ENCODE measurements around the gene ENOSF1. TPM values are rescaled to one million over a fixed set of nuclear protein-coding genes. Genes with fewer than 3 reads are reported as not detected.

The ENOSF1 gene
- total RNA-seq, 4 donors from 2014 or later = 36.2 to 42.4 (median 38.6) TPM

DNA sequence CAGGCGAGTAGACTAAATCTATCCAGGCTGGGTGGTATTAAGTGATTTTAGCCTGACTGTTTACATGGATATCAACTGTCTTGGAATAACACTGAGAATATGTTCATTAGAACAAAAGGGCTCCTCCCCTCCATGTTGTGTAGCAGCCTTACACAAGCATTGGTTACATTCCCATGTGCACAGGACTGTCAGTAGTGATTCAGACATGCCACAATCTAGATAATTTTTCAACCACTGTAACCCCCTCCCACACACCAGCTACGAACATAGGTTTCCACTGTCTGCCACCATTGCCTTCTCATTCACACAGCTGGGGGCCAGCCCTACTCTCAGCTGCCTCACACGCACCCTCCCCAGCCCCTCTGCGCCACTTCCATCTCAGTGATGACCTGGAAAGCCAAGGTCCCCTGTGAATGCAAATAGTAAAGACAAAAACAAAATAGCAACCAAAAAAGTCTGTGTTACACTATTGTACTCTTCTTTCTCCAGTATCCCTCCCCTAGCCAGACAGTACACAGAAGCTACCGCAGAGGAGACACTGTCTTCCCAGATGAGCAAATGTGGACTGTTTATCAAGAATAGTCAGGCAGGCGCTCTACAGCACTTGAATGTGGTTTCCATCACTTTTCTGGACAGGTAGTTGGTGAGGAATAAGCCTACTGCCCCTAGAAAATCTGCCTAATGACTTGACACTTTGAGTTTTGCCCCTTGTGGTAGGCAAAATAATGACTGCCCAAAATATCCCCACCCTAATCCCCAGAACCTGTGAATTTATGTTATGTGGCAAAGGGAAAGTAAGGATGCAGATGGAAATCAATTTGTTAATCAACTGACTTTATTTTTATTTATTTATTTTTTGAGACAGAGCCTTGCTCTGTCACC is 82.9 kb downstream of the ENOSF1 start:
- intact Hi-C loops (cut with DNase I; ENCODE audit: low total_unique reads) = no loop called here
- WGBS, 2 donors = 90 to 93% methylated on average over 6 of the region's 6 CpGs
- TF ChIP-seq POLR2A (IDR thresholded peaks at IDR 0.05) = no peak
- no peak for TF ChIP-seq CTCF (IDR thresholded peaks at IDR 0.05)
- DNase-seq (ENCODE audit: low spot score in 2 of 2) = no peak
- no peak overlapping the region for H3K4me3 ChIP-seq (ENCODE audit: low read depth, poor library complexity, severe bottlenecking)

GRCh38 chr18:627231-627630 is 85.2 kb downstream of the ENOSF1 start:
- TF ChIP-seq CTCF (IDR thresholded peaks at IDR 0.05) (no peak), POLR2A (IDR thresholded peaks at IDR 0.05) (no peak)
- intact Hi-C loops (cut with DNase I; ENCODE audit: low total_unique reads) = no loop called here
- DNase-seq (ENCODE audit: low spot score in 2 of 2) = no peak
- WGBS, 2 donors = 67 to 69% methylated on average over 2 of the region's 2 CpGs
- H3K4me3 ChIP-seq (ENCODE audit: low read depth, poor library complexity, severe bottlenecking) = no peak overlapping the region

GRCh38 chr18:623761-624620 is 88.4 kb downstream of the ENOSF1 start:
- TF ChIP-seq CTCF (IDR thresholded peaks at IDR 0.05) = no peak
- TF ChIP-seq POLR2A (IDR thresholded peaks at IDR 0.05) = no peak
- WGBS, 2 donors = 62 to 65% methylated on average over 11 of the region's 11 CpGs
- H3K4me3 ChIP-seq (ENCODE audit: low read depth, poor library complexity, severe bottlenecking) = no peak overlapping the region
- intact Hi-C loops (cut with DNase I; ENCODE audit: low total_unique reads) = no loop called here
- peak; percentile 60 to 89 for DNase-seq (ENCODE audit: low spot score in 2 of 2)

GRCh38 chr18:622289-622688 is 90.1 kb downstream of the ENOSF1 start:
- TF ChIP-seq POLR2A (IDR thresholded peaks at IDR 0.05) (no peak), CTCF (IDR thresholded peaks at IDR 0.05) (no peak)
- DNase-seq (ENCODE audit: low spot score in 2 of 2) = no peak
- intact Hi-C loops (cut with DNase I; ENCODE audit: low total_unique reads) = no loop called here
- 82 to 85% methylated on average over 6 of the region's 6 CpGs for WGBS, 2 donors
- H3K4me3 ChIP-seq (ENCODE audit: low read depth, poor library complexity, severe bottlenecking) = no peak overlapping the region

- no peak for DNase-seq (ENCODE audit: low spot score in 2 of 2)
- no peak for TF ChIP-seq CTCF (IDR thresholded peaks at IDR 0.05)
- no peak for TF ChIP-seq POLR2A (IDR thresholded peaks at IDR 0.05)
- WGBS, 2 donors = 48 to 65% methylated on average over 7 of the region's 7 CpGs
- no peak overlapping the region for H3K4me3 ChIP-seq (ENCODE audit: low read depth, poor library complexity, severe bottlenecking)
- intact Hi-C loops (cut with DNase I; ENCODE audit: low total_unique reads) = no loop called here
These were observed 91.0 kb downstream of the ENOSF1 start for GRCh38 chr18:621291-622043.
